HepG2 (cell line): ENCODE measurements around the gene GSX1. TPM values are rescaled to one million over a fixed set of nuclear protein-coding genes. Genes with fewer than 3 reads are reported as not detected.

Source experiments
- GTF2F1 ChIP-seq: fragments of 150-350 bp; IDR thresholded peaks from 2 replicates; pipeline ENCODE4 v1.6.1; 2014; ENCODE audit warnings: low read length
- HNF4G ChIP-seq, 2 experiments: sonication (generic) in 1 of 2; formaldehyde crosslinking in 1 of 2; IDR thresholded peaks; 2 replicates each; pipeline versions ENCODE4 v1.4.0 to v1.6.1; 2011 to 2020; ENCODE audit warnings: borderline replicate concordance in 2 of 2, low read depth in 2 of 2, mild to moderate bottlenecking in 2 of 2, low read length in 1 of 2, missing genetic modification reagents in 1 of 2, moderate library complexity in 1 of 2
- HNRNPH1 ChIP-seq: fragments of 200-400 bp; formaldehyde crosslinking; optimal IDR thresholded peaks from 2 replicates; pipeline ENCODE3; 2017; ENCODE audit warnings: mild to moderate bottlenecking, low read depth, low read length
- ISX ChIP-seq: sonication (generic); formaldehyde crosslinking; conservative IDR thresholded peaks from 2 replicates; pipeline ENCODE4 v1.5.0; 2020; ENCODE audit warnings: missing genetic modification reagents
- MAFG ChIP-seq: sonication (generic); formaldehyde crosslinking; IDR thresholded peaks from 2 replicates; pipeline ENCODE4 v1.5.1; 2020; ENCODE audit warnings: mild to moderate bottlenecking, missing genetic modification reagents
- MBNL3 ChIP-seq: fragments of 250-450 bp; sonication (Bioruptor Pico); conservative IDR thresholded peaks from 2 replicates; pipeline ENCODE4 v1.8.0; 2022; ENCODE audit warnings: mild to moderate bottlenecking, inconsistent platforms
- PCBP2 ChIP-seq: fragments of 200-400 bp; formaldehyde crosslinking; optimal IDR thresholded peaks from 2 replicates; pipeline ENCODE3; 2018; ENCODE audit warnings: low read length, low read depth; ENCODE audit not compliant: poor library complexity, severe bottlenecking
- PHF21A ChIP-seq: sonication (generic); formaldehyde crosslinking; IDR thresholded peaks from 2 replicates; pipeline ENCODE4 v1.5.0; 2020; ENCODE audit warnings: mild to moderate bottlenecking, missing genetic modification reagents
- POGZ ChIP-seq: sonication (generic); formaldehyde crosslinking; IDR thresholded peaks from 2 replicates; pipeline ENCODE4 v1.4.0; 2020; ENCODE audit warnings: mild to moderate bottlenecking, missing genetic modification reagents
- ZC3H13 ChIP-seq: sonication (generic); formaldehyde crosslinking; IDR thresholded peaks from 2 replicates; pipeline ENCODE4 v1.8.1; 2023; ENCODE audit warnings: mild to moderate bottlenecking, missing genetic modification reagents, moderate library complexity
- ZEB1 ChIP-seq: IDR thresholded peaks from 2 replicates; pipeline ENCODE4 v1.6.1; 2012; ENCODE audit warnings: mild to moderate bottlenecking, low read depth, inconsistent platforms; ENCODE audit not compliant: insufficient replicate concordance
- ZNF7 ChIP-seq: IDR thresholded peaks from 2 replicates; pipeline ENCODE4 v1.6.1; 2016; ENCODE audit warnings: missing biosample characterization, missing genetic modification reagents
- polyA plus RNA-seq, 8 experiments: library from polyadenylated mRNA; depleted of rRNA in 3 of 8; stranded (reverse) in 7 of 8; unstranded in 1 of 8; fragments of >200 nt; fragmentation: Illumina TruSeq in 4 of 8; extraction: Trizol in 4 of 8; gene quantifications; 2 replicates each; pipeline versions ENCODE4 v1.2.1 to v1.2.3, GENCODE V29; 2011 to 2016; ENCODE audit warnings: low read depth in 4 of 8, missing spikeins in 1 of 8, mixed read lengths in 1 of 8; ENCODE audit not compliant: insufficient read depth in 1 of 8
- total RNA-seq, 5 experiments: library from RNA; depleted of rRNA; stranded (reverse); fragments of >200 nt; fragmentation: Illumina TruSeq; extraction: Trizol; gene quantifications; 2 replicates each; pipeline ENCODE4 v1.2.3, GENCODE V29; 2016; ENCODE audit warnings: low read depth in 1 of 5
- TF ChIP-seq, protein P1 (sequence below): sonication (generic); formaldehyde crosslinking; IDR thresholded peaks from 2 replicates; pipeline ENCODE4 v1.4.0; 2020; ENCODE audit warnings: mild to moderate bottlenecking, missing genetic modification reagents
- TF ChIP-seq, protein P2 (sequence below): sonication (generic); formaldehyde crosslinking; IDR thresholded peaks from 2 replicates; pipeline ENCODE4 v1.5.0; 2020; ENCODE audit warnings: mild to moderate bottlenecking, missing genetic modification reagents

The GSX1 gene
- total and polyA plus RNA-seq, 2 of the 13 experiments (the other 11 are each of a cell fraction or from before 2014, with no cell fraction given), result not detected

DNA sequence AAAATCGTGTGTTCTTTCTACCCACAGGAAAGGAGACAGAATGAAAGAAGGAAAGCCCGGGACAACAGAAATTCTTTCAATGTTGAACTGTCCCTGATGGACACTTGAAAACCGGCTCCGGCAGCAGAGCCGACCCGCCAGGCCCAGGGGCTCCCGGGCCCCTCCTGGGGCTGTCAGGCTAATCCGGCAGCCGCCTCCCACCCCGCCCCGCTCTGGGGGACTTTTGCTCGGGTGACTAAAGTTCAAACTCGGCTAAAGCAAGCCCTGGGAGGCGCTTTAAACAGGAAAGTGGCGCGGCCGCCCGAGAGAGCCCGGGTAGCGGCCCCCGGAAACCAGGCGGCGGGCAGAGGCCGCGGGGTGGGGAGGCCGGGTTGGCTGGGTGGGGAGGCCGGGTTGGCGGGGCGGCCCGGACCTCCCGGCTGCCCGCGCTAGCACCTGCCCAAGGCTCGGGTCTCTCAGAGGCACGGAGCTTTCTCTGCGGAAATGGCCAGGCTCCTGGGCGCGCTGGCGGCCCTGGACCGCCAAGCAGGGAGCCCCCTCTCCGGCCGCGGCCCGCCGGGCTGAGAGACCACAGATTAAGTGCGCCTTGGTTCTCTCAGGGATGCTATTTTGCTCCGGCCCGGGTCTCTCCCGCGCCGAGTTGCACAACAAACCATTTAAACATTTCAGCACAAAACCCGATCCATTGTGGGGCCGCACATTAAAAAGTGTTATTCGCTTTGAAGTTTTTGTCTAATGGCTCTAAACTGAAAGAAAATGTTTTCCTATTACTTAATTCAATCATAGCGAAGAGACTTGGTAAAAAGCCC lies 2.6 kb upstream of the GSX1 start (continued):
- TF ChIP-seq, protein P1, sequence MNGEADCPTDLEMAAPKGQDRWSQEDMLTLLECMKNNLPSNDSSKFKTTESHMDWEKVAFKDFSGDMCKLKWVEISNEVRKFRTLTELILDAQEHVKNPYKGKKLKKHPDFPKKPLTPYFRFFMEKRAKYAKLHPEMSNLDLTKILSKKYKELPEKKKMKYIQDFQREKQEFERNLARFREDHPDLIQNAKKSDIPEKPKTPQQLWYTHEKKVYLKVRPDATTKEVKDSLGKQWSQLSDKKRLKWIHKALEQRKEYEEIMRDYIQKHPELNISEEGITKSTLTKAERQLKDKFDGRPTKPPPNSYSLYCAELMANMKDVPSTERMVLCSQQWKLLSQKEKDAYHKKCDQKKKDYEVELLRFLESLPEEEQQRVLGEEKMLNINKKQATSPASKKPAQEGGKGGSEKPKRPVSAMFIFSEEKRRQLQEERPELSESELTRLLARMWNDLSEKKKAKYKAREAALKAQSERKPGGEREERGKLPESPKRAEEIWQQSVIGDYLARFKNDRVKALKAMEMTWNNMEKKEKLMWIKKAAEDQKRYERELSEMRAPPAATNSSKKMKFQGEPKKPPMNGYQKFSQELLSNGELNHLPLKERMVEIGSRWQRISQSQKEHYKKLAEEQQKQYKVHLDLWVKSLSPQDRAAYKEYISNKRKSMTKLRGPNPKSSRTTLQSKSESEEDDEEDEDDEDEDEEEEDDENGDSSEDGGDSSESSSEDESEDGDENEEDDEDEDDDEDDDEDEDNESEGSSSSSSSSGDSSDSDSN (CRISPR knock-in tag), result peak; percentile 57; the same call in 1 of the 2 replicates
- TF ChIP-seq, protein P2, sequence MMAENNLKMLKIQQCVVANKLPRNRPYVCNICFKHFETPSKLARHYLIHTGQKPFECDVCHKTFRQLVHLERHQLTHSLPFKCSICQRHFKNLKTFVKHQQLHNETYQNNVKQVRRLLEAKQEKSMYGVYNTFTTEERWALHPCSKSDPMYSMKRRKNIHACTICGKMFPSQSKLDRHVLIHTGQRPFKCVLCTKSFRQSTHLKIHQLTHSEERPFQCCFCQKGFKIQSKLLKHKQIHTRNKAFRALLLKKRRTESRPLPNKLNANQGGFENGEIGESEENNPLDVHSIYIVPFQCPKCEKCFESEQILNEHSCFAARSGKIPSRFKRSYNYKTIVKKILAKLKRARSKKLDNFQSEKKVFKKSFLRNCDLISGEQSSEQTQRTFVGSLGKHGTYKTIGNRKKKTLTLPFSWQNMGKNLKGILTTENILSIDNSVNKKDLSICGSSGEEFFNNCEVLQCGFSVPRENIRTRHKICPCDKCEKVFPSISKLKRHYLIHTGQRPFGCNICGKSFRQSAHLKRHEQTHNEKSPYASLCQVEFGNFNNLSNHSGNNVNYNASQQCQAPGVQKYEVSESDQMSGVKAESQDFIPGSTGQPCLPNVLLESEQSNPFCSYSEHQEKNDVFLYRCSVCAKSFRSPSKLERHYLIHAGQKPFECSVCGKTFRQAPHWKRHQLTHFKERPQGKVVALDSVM, result peak; percentile 94
- no peak for TF ChIP-seq ZEB1
- TF ChIP-seq GTF2F1, result no peak
- TF ChIP-seq ZNF7 (CRISPR knock-in tag), result no peak
- no peak for TF ChIP-seq ZC3H13 (CRISPR knock-in tag)
- TF ChIP-seq PCBP2, result no peak
- TF ChIP-seq POGZ, result 0 out of 2 replicates have a peak, but pooled peaks have one; percentile 25
- no peak for TF ChIP-seq MBNL3 (CRISPR knock-in tag)
- TF ChIP-seq PHF21A (CRISPR knock-in tag), result peak; percentile 62; the same call in 1 of the 2 replicates
- no peak for TF ChIP-seq HNRNPH1
- no peak for TF ChIP-seq MAFG (CRISPR knock-in tag)
- peak; percentile 66 for TF ChIP-seq HNF4G (IDR thresholded peaks at IDR 0.05; ENCODE audit: borderline replicate concordance, low read depth, low read length)
- TF ChIP-seq HNF4G (CRISPR knock-in tag; IDR thresholded peaks at IDR 0.05; ENCODE audit: borderline replicate concordance, low read depth), result peak; percentile 59; the same call in 1 of the 2 replicates
- no peak for TF ChIP-seq ISX (CRISPR knock-in tag)
